Measurements from ENCODE around the gene CD59. TPM values are rescaled to one million over a fixed set of nuclear protein-coding genes. Genes with fewer than 3 reads are reported as not detected.
"Not testable (repeated sequence)": the region's sequence is repeated elsewhere in the genome, so short reads cannot be mapped to it uniquely, and the experiment has no call there.

CD59 gene
- polyA plus RNA-seq, 1 donor: 234 TPM

- DNase-seq: no peak
These were observed 22.3 kb downstream of the CD59 start for GRCh38 chr11:33713856-33714398.

GRCh38 chr11:33713151-33713855 lies 22.9 kb downstream of the CD59 start:
- no peak for DNase-seq

DNA sequence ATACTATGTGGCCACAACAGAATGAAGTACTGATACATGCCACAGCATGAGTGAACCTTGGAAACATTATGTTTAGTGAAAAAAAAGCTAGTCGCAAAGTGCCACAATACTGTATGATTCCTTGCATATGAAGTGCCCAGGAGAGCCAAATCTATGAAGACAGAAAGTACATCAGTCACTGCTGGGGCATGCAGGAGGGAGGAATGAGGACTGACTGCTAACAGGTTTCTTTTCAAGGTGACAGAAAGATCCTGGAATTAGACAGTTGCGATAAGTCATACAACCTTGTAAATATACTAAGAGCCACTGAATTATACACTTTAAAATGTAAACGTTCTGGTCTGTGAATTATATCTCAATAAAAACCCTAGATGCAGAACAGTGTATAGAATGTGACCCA lies 23.8 kb downstream of the CD59 start:
- no peak for DNase-seq

GRCh38 chr11:33709466-33709865 lies 26.8 kb downstream of the CD59 start:
- no peak for DNase-seq

DNA sequence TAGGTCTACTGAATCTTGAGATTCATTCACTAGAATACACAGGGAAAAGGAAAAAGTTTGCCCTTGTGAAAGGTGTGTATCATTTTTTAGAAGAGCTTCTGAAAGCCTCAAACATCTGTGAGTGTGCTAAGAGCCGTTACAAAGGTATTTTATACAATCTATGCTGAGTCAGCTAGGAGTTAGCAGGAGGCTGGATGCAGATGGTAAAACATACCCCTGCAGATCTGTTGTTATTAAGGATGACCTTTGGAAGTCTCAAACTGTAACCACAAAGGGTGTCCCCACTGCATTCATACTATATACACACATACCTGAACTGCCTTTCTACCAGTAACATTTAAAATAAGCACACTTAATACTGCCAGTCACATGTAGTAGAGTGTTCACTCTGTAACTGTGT lies 27.2 kb downstream of the CD59 start:
- DNase-seq: no peak

DNA sequence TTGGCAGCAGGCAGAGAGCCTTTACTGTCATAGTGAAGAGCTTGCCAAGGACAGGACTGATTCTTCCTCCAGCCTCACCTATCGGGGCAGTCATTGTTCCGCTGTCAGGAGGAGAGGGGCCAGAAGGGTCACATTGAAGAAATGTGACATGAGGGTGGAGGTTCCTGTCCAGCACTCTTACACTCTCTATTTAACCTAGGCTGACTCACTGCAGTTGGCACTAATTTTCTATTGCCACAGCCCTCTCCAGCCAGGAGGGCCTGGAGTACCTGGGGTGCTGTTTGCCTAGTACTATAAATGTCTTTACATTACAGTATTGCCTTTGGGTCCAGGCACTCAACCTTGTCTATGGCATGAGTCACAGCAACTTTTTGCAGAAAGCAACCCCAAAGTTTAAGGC lies 28.4 kb downstream of the CD59 start:
- not testable (repeated sequence) for DNase-seq

DNA sequence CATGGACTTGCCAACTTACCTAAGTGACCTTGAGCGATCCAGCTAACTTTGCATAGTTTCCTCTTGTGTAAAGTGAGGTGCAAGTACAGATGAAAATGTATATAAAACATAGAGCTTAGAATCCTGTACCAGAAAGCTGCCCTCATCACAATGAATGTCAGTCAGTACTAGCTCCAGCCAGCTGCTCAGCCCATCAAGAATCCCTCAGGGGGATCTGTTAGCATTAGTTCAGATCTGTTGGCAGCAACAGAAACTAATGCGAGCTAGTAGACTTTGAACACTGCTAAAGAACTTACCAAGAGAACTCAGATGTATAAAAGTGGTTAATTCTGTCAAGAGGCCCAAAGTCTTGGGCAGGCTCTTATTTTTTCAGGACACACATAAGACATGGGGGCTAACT lies 29.3 kb downstream of the CD59 start:
- DNase-seq: no peak

GRCh38 chr11:33706546-33706945 lies 29.7 kb downstream of the CD59 start:
- DNase-seq: no peak

DNA sequence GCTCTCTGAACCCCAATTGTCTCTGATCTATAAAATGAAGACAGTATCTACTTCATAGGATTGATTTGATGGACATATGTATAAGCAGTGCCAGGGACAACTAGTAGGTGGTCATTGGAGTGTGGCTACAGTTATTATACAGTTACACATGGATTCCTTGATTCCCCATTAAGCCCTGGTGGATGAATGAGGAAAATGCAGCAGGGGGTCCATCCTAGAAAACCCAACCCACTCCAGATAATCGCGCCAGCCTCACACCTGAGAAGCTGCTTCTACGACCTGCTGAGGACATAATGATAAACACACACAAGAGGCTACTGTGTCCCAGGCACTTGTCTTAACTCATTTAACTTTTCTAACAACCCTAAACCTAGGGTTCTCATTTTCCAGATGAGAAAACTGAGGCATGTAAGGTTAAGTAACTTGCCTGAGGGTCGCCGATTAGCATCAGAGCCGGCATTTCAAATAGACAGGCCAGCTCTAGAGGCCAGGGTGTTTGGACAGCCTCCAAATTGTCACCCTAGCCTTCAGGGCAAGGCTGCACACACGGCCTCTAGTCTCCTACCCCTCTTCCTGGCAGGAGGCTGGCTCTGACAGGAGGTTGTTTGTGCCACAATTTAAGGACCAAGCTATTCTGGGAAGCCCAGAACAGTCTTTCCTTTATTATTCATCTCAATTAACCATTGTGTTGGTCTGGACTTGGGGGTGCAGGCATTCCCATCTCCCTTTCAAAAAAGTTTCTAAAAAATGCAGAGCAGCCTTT lies 31.8 kb downstream of the CD59 start:
- no peak for DNase-seq

- DNase-seq: no peak
These were observed 32.4 kb downstream of the CD59 start for GRCh38 chr11:33703788-33704187.

GRCh38 chr11:33703234-33703633 lies 33.0 kb downstream of the CD59 start:
- no peak for DNase-seq

DNA sequence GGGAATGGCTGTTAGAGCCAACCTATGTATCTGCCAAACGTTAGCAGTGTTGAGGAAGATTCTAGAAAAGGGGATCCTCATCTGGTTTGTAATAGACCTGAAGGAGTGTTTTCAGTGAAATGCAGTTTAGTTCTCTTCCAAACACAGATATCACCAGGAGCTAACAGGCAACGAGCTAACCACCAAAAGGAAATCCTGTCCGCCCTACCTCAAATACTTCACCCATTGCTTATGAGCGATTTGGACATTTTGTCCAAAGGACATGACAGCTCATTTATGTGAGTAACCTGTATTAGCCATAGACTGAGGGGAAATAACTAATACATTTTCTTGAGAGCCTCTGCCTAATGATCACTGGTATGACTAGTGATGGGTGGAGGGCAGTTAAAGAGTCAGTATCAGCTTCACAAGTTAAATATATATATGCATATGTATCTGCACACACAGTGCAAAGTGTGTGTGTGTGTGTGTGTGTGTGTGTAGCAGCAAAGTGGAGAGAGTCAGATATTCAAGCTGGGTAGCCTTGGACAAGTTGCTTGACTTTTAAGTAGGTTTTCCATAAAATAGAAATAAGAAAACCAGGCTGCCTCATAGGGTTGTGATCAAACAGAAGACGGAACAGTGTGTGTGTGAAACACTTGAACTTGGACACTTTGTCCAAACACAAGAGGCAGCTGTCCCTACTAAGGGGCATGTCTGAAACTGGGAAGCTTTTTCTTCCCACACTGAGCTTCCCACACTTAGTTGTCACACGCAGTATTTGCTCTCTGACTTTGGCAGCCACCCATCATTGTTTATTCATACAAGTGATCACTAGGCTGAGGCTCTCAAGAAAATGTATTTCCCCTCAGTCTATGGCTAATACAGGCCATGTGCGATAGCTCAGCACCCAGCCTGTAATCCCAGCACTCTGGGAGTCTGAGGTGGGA lies 34.7 kb downstream of the CD59 start:
- no peak for DNase-seq

- peak; percentile 97 for DNase-seq
These were observed 35.5 kb downstream of the CD59 start, which contains the start of gene C11orf91 for GRCh38 chr11:33700502-33701271. C11orf91 (minus strand) TSS chr11:33700826; CDS start chr11:33700740, 86 bp downstream.

DNA sequence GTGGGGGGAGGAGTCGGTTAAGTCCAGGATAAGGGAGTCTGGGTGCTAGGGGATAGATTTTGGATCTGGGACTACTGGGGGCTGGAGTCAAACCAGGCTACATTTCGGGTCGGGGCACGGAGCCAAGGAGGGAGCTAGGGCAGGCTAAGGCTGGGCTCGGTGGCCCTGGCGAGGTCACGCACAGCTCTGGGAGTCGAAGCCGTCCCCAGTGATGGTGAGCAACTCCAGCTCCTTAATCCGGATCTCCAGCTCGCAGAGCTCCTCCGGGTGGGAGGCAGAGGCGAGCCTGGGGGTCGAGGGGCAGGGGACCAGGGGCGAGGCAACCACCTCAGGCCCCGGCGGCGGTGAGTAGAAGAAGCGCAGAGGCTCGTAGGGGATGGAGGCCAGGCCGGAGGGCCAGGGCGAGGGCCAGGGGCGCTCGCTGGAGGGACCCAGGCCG lies 36.1 kb downstream of the CD59 start:
- no peak for DNase-seq

DNA sequence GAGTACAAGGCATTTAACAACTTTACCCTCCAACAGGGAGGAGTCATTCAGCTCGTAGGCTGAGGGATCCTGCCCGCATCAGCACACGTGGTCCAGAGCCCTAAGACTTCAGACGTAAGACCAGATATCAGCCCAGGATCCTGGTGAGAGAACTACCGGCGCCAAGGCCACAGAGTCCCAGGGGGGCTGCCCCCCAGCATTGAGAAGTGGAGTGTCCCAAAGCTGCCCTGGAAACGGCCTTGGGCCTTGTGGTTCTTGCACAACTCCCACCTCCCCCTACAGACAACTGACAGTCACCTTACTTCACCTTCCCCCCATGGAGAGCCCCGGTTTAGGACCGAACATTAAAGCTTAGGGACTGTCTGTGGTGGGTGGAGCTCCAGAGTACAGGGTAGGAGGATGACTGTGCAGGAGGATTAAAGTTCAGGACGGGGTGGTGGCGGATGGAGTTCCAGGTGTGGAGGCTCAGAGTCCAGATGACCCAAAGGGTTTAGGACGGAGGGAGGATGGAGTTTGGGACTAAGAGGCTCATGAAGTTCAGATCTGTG lies 36.6 kb downstream of the CD59 start:
- no peak for DNase-seq

GRCh38 chr11:33698921-33699320 lies 37.3 kb downstream of the CD59 start:
- no peak for DNase-seq

DNA sequence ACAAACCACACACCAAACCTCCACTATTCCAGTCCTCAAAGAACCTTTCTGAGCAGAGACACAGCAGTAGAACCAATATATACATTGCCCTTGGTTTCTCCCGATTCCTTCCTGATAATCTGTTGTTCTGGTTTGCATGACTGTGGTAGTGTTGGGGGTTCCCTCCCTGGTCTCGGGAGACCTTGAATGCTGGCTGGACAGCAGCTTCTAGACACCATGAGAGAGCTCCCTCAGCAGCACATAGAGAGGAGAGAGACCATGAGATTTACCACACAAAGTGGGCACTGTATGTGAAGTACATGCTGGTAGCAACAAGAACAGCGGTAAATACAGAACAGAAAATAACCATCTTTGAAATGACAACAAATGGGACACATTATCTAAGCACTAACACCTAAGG lies 38.2 kb downstream of the CD59 start:
- DNase-seq: no peak

DNA sequence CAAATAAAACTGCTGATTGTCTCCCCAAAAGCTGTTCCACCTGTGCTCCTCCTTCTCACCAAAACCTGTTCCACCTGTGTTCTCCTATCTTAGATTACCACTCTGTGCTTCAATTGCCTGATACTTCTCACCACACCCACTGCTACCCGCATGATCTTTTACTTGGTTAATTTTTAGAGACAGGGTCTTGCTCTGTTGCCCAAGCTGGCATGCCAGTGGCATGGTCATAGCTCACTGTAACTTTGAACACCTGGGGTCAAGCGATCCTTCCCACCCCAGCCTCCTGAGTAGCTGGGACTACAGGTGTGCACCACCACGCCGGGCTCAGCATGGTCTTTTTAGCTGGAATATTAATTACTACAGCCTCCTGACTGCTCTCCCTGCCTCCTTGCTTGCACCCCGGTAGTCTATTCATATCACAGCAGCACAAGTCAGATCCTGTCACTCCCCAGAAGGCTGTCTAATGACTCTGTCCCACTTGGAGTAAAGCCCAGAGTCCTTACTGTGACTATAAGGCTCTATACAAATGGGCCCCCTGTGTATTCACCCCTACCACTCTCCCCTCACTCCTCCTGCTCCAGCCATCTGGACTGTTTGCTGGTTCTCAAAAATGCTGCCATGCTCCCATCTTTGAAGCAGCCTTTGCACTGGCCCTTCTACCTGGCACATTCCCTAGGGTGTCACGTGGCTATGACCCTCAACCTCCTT lies 39.1 kb downstream of the CD59 start:
- no peak for DNase-seq

GRCh38 chr11:33696411-33696810 lies 39.8 kb downstream of the CD59 start:
- no peak for DNase-seq

- no peak for DNase-seq
These were observed 41.1 kb downstream of the CD59 start for GRCh38 chr11:33695051-33695566.
